Gastroesophageal sphincter (tissue), 4 donors: Measurements from ENCODE around the gene PPP1R3C. TPM values are rescaled to one million over a fixed set of nuclear protein-coding genes. Genes with fewer than 3 reads are reported as not detected.

Source experiments
- ATAC-seq: fragments of 150-250 bp; one replicate; pipeline ENCODE4 v1.9.1; 2016; ENCODE audit warnings: mild to moderate bottlenecking, moderate library complexity
- H3K27ac ChIP-seq, 4 donors: fragments of 200-600 bp; sonication (generic) in 3 of 4; 1 replicate in 3 of 4; 2 replicates in 1 of 4; pipeline ENCODE4 v1.5.1; 2016 to 2019
- H3K27me3 ChIP-seq: fragments of 200-600 bp; sonication (generic); one replicate; pipeline ENCODE4 v1.5.1; 2019
- H3K36me3 ChIP-seq, 2 donors: fragments of 200-600 bp; sonication (generic); one replicate each; pipeline ENCODE4 v1.5.1; 2019; ENCODE audit warnings: control low read depth in 1 of 2
- H3K4me1 ChIP-seq, 3 donors: fragments of 200-600 bp; sonication (generic); 1 replicate in 2 of 3; 2 replicates in 1 of 3; pipeline ENCODE4 v1.5.1; 2016 to 2019; ENCODE audit warnings: control low read depth in 2 of 3
- H3K4me3 ChIP-seq, 2 donors: fragments of 200-600 bp; sonication (generic); one replicate each; pipeline ENCODE4 v1.5.1; 2019; ENCODE audit warnings: mild to moderate bottlenecking in 1 of 2, moderate library complexity in 1 of 2
- H3K9me3 ChIP-seq, 3 donors: fragments of 200-600 bp; sonication (generic); one replicate each; pipeline ENCODE4 v1.5.1; 2017 to 2019; ENCODE audit warnings: control low read depth in 2 of 3
- EP300 ChIP-seq: sonication (generic); formaldehyde crosslinking; IDR thresholded peaks from one replicate; pipeline ENCODE4 v1.6.1; 2017; ENCODE audit warnings: antibody characterized with exemption, mild to moderate bottlenecking
- POLR2A ChIP-seq, 2 donors: fragments of 450-650 bp; IDR thresholded peaks; one replicate each; pipeline ENCODE4 v1.6.1; 2017; ENCODE audit warnings: antibody characterized with exemption in 2 of 2, mild to moderate bottlenecking in 2 of 2, moderate library complexity in 1 of 2
- POLR2AphosphoS5 ChIP-seq: sonication (generic); formaldehyde crosslinking; IDR thresholded peaks from one replicate; pipeline ENCODE4 v1.6.1; 2017; ENCODE audit warnings: antibody characterized with exemption
- WGBS, 2 donors: methylation state at CpG; one replicate each; pipeline ENCODE4 v1.1.5; 2018; ENCODE audit warnings: low coverage in 1 of 2; 5-methylcytosine and 5-hydroxymethylcytosine counted together
- total RNA-seq, 4 donors: library from RNA; depleted of rRNA; stranded (reverse); fragments of >200 nt; gene quantifications; one replicate each; pipeline ENCODE4 v1.1.0, GENCODE V29; 2016
- TF ChIP-seq, protein P1 (sequence below), 4 experiments: fragments of 200-600 bp in 2 of 4; fragments of 450-650 bp in 2 of 4; sonication (generic) in 1 of 4; IDR thresholded peaks; one replicate each; pipeline ENCODE4 v1.5.1; 2017 to 2019; ENCODE audit warnings: antibody characterized with exemption in 4 of 4, mild to moderate bottlenecking in 2 of 4, moderate library complexity in 2 of 4

Gene PPP1R3C
- total RNA-seq, 4 donors from 2014 or later, result 83.3 to 162 (median 96.2) TPM

DNA sequence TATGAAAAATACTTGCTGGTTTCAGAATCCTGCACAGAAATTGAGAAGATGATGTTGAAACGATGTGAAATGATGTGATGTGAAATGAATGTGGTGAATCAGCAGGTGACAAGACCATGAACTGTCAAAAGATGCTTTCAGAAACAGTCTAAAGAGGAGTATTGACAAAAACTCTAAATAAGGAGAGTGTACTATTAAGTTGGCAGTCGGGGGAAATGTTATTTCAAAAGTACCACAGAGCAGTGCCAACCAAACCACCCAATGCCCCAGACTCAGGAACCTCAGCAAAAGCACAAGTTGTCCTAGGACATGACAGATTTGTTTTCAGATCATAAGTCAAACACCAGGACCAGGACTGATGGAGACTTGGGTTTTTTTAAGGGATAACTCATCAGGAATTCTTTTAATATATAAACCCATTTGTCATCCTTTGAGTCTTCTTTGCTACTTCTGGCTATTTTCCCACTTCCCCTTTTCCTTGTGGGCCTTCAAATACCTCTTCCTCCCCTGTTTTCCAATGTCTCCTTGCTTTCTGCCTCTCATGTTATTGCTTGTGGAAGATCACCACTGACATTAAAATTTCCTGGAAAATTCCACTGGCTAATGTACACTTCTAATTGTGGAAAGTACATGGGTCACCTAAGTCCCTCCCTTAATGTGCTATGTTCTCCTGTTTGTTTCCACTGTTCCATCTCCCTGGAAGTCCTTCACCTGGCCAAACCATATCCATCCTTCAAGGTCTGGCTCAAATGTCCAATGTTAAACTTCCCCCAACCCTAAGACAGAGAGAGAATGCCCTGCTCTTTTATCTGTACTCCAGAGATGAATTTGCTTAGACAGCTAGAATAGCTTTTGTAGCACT is 10.2 kb upstream of the PPP1R3C start:
- Histone ChIP-seq H3K4me3 (no peak overlapping the region), H3K4me1 (peaks cover 0 to 13% (median 0%) of the 10 kb centered on the region in 3 donors), H3K27ac (peak overlapping the region; percentile 25 to 62 (median 52)), H3K27me3 (no peaks in the 10 kb centered on the region), H3K36me3 (no peaks in the 10 kb centered on the region), H3K9me3 (no peaks in the 10 kb centered on the region)
- ATAC-seq, result peak; percentile 63
- WGBS, 2 donors, result 44 to 75% methylated on average over 2 of the region's 2 CpGs
- TF ChIP-seq EP300 (no peak), POLR2A (IDR thresholded peaks at IDR 0.05) (no peak), POLR2AphosphoS5 (no peak)
- TF ChIP-seq, protein P1, sequence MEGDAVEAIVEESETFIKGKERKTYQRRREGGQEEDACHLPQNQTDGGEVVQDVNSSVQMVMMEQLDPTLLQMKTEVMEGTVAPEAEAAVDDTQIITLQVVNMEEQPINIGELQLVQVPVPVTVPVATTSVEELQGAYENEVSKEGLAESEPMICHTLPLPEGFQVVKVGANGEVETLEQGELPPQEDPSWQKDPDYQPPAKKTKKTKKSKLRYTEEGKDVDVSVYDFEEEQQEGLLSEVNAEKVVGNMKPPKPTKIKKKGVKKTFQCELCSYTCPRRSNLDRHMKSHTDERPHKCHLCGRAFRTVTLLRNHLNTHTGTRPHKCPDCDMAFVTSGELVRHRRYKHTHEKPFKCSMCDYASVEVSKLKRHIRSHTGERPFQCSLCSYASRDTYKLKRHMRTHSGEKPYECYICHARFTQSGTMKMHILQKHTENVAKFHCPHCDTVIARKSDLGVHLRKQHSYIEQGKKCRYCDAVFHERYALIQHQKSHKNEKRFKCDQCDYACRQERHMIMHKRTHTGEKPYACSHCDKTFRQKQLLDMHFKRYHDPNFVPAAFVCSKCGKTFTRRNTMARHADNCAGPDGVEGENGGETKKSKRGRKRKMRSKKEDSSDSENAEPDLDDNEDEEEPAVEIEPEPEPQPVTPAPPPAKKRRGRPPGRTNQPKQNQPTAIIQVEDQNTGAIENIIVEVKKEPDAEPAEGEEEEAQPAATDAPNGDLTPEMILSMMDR (IDR thresholded peaks at IDR 0.05), result no peak

DNA sequence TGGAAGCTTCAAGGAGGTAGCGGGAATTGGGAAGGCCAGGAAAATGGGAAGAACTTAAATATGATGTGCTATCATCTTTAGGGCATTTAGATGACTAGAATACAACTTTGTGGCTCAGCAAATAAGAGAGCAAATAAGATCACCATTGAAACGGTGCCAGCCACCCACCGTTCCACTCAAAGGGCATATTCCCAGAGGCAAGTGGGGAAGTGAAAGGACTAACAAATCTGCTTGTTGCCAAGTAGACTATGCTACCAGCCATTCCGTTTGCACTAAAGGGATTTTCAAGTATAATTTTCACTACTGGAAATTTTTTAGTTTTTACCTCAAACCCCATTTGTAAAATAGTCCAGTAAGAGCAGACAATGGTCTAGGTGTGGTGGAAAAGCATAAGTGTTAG is 4.0 kb upstream of the PPP1R3C start:
- 85 to 93% methylated on average over 3 to 4 of the region's 4 CpGs for WGBS, 2 donors
- Histone ChIP-seq H3K27me3 (no peaks in the 10 kb centered on the region), H3K4me3 (no peak overlapping the region), H3K27ac (no peak overlapping the region), H3K36me3 (no peaks in the 10 kb centered on the region), H3K4me1 (peaks cover 0 to 31% (median 5%) of the 10 kb centered on the region in 3 donors), H3K9me3 (no peaks in the 10 kb centered on the region)
- ATAC-seq, result no peak
- TF ChIP-seq POLR2A (IDR thresholded peaks at IDR 0.05) (no peak), POLR2AphosphoS5 (no peak), EP300 (no peak)
- TF ChIP-seq, protein P1 (IDR thresholded peaks at IDR 0.05), result no peak

DNA sequence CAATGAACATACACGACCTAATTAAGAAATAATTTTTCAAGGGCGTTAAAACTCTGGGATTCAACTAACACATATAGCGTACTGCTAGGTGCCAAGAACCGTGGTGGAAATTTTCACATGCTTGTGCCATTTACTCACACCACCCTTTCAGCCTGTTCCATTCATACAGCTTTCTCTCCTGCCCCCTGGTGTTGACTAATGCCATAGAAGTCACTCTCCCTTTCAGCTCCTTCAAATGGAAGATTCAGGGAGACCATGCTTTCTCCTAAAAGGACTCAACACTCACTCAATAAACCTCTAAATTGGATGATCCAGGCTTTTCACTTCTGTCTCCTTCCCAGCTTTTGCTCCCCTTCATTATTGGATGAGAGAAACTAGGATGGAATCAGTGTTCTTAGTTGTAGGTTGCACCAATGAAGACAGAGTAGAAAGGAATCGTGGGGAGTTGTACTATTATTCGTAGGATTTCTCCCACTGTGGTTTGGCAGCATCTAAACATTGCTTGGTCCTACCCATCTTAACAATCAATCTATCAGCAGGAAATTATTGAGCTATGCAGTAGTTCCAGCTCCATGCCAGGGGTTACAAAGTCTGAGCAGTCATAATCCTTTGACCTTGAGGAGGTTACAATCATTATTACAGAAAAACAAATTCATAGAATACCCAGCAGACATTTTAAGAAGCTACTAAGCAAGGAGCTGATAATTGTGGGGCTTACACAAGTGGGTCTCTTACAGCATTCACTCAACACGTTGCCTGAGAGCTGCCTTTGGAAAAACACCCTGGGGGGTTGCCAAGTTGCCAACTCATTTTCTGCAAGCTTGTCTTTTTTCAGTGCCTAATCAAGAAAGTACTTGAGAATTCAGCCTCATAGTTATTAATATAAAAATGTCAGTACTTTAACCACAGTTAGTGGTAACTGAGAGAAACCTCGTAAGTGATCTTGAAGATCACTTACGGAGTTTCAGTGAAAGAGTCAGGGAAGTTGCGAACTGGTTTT is 2.8 kb upstream of the PPP1R3C start:
- Histone ChIP-seq H3K27ac (peak overlapping the region; percentile 20 to 87 (median 70)), H3K27me3 (no peaks in the 10 kb centered on the region), H3K4me1 (peaks cover 0 to 33% (median 5%) of the 10 kb centered on the region in 3 donors), H3K4me3 (no peak overlapping the region), H3K9me3 (no peaks in the 10 kb centered on the region), H3K36me3 (no peaks in the 10 kb centered on the region)
- TF ChIP-seq, protein P1 (IDR thresholded peaks at IDR 0.05), result peak; percentile 78 to 93 (median 86)
- TF ChIP-seq POLR2AphosphoS5, result peak; percentile 29
- no peak for TF ChIP-seq EP300
- TF ChIP-seq POLR2A (IDR thresholded peaks at IDR 0.05), result no peak
- WGBS, 2 donors, result 46 to 49% methylated on average over 9 to 10 of the region's 10 CpGs
- ATAC-seq, result peak; percentile 51

DNA sequence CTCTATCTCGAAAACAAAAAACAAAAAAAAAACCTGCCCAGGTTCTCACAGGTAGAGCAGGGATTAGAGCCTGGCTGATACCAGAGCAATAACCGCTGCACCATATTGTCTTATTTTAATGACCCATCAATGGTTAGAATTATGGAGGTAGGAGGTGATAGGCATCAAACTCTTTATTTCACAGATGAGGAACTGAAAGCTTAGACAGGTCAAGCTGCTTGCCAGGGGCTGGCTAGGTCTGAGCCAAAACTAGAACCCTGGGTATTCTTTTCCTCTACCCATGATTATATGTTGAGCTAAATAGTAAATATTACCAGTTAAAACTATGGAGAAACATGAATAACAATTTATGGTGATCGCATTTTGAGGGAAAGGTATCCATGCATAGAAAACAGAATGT is 2.0 kb upstream of the PPP1R3C start:
- Histone ChIP-seq H3K27me3 (no peaks in the 10 kb centered on the region), H3K4me3 (no peak overlapping the region), H3K4me1 (peaks cover 0 to 35% (median 5%) of the 10 kb centered on the region in 3 donors), H3K36me3 (peaks cover 0 to 8% of the 10 kb centered on the region in 2 donors), H3K9me3 (no peaks in the 10 kb centered on the region), H3K27ac (peak overlapping the region; percentile 29 to 87 (median 70))
- TF ChIP-seq POLR2AphosphoS5 (no peak), EP300 (no peak), POLR2A (IDR thresholded peaks at IDR 0.05) (no peak)
- TF ChIP-seq, protein P1 (IDR thresholded peaks at IDR 0.05), result no peak
- 80 to 95% methylated on average over 2 to 3 of the region's 3 CpGs for WGBS, 2 donors
- ATAC-seq, result no peak
